Activated CD8-positive, alpha-beta memory T cell treated with anti-CD3 and anti-CD28 coated beads for 24 hours (primary cell): ENCODE measurements around the gene CALML4.
"Not testable (repeated sequence)": the region's sequence is repeated elsewhere in the genome, so short reads cannot be mapped to it uniquely, and the experiment has no call there.

ENCODE experiments used
- DNase-seq: peaks from one replicate; pipeline ENCODE4 v3.0.0-alpha.2; 2020

The CALML4 gene

DNA sequence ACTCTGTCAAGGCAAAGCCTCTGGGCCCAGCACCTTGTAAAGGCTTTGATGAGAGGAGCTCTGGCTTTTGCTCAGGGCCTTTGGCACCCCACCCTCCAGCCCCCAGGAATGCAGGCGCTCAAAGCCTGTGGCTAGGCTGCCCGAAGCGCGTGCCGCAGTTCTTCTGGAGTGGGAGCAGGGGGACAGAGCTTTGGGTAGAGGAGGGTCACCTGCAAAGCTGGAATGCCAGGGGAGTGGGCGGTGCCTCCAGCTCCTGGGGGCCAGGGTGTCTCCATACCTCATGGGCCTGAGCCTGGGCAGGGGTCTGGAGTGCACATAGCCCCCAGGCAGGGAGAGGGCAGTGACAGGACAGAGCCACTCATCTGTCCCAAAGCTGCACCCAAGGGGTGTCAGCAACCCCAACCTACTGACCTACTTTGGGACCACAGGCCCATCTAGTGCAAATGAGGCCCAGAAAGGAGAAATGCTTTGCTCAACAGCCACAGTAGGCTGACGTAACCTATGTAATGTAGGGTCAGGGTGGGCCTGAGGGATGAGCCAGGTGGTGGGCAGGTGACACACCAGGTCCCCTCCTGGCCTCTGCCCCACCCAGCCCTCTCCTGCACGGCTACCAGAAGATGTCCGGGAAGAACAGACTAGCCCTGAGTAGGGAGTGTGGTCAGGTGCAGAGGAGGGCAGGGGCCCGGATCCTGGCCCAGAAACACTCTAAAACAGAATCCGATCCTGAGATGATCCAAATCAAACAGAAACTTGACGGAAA is 2.2 kb upstream of the CALML4 start:
- DNase-seq = no peak

DNA sequence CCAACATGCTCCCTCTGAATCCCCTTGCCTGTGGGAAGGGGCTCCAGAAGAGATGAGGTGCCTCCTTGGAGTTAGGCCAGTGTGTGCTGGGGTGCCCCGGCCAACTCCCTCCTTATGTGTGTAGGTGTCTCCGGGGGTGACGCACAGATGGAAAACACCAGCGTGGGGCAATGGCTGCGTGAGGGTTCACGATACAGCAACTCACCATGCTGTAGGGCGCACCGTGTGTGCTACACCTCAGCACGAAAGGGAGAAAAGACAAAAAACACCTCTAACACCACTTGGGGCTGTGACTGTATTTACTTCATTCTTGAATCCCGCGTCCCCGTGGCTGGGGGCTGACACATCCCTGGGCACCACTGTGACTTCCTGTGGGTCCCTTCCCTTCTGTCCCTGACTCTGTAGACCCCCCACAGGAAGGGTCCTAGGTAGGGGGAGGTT is 1.6 kb upstream of the CALML4 start:
- DNase-seq = peak; percentile 54

- no peak for DNase-seq
Measured at GRCh38 chr15:68205954-68206539, 915 bp upstream of the CALML4 start.

DNA sequence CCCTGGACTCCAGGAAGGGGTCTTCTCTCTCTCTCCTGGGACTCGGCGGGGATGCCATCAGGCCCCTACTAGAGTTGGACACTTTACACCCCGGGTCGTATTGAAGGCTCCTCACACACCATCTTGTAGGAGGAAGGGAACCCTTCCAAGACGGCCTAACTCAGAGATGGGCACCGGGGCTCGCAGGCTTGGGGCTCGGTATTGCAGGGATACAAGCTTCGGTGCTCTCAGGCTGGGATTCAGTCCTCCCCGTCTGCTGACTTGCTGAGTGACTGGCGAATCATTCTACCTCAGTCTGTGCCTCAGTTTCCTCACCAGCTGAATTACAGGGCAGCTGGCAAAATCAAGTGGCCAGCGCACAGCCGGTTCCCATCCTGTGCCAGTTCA is 419 bp upstream of the CALML4 start:
- DNase-seq = peak; percentile 49

DNA sequence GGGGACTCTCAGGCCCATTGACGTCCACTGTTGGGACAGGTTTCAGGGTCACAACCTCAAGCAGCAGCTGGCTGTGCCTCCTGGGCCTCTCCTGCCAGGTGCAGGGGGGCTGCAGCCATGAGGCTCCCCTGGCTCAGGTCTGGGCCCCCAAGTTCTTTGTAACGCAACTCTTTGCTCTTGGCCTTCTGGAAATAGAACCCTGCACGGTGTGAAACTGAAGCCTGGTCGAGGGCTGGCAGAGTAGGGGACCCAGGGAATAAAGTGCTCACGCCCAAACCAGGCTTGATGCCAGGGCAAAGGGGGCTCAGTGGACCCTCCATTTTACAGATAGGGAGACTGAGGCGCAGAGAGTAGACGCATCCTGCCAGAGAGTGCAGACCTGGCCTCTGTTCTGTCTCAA is 771 bp downstream of the CALML4 start:
- no peak for DNase-seq

GRCh38 chr15:68203956-68204355 is 1.2 kb downstream of the CALML4 start:
- no peak for DNase-seq

- no peak for DNase-seq
Measured at GRCh38 chr15:68203486-68203885, 1.6 kb downstream of the CALML4 start.

- not testable (repeated sequence) for DNase-seq
Measured at GRCh38 chr15:68202994-68203393, 2.1 kb downstream of the CALML4 start.

- DNase-seq = no peak
Measured at GRCh38 chr15:68201879-68202261, 3.3 kb downstream of the CALML4 start.

DNA sequence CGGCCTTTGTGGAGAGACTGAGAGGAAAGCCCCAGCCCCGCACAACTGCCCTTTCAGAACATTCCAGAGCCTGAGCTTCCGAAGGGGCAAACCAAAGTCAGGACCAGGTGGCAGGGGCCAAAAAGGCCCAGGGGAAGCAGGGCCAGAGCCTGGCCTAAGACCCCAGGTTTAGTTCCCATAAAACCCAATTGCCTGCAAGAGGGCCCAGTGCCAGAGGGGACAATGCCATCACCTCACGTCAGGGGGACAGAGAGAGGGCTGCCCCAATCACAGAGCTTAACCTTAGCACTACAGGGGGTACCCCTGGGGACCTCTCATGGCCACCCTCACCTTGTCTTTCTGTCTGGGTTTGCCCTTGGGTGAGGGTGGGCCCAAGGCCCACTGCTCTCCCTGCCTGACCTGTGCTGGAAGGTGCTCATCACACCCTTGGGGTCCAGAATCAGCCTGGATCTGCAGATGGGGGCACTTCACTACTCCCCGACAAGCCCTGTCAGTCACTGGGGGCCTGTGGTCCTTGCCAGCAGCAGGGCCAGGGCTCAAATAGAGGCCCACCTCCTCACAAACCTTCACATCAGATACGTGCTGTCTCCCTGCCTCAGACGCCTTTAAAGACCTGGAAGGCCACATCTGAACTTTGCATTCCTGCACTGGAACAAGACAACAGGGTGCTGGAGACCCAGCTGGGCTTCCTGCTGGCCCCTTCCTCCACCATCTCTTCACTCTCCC is 3.8 kb downstream of the CALML4 start:
- DNase-seq = no peak

DNA sequence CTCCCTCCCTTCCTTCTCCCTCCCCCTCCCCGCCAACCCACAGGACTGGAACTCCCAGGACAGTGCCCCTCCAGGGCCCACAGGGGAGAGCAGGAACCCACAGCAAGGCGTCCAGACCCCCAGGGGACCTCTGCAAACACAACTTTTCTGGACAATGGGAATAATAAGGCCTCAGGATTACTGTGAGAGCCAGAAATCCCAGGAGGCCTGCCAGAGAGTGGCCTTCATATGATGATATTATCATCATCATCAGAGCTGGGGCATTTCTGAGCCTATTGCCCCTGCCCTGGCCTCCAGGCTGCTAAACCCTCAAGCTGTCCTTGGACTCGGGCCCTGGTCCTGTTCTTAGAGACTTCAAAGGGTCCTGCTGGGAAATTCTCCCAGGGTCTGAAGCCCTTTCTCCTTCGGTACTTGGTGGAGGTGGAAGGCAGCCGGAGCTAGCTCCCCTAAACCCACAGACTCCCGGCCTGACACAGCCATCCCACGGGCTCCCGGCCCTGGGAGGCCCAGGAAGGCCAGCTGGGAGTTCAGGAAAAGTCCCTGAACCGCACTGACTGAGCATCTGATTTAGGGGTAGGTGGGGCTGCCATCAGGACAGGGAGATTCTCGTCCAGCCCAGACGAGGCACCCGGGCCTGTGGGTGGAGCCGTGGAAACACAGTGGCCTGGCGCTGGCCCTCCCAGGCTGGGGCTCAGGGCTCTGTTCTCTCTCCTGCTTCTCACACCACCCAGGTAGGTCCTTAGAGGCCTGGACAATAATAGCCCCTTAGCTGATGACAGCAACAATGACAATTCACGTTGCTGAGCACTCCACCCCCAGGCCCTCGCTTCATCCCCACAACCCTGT is 4.9 kb downstream of the CALML4 start:
- DNase-seq = no peak

DNA sequence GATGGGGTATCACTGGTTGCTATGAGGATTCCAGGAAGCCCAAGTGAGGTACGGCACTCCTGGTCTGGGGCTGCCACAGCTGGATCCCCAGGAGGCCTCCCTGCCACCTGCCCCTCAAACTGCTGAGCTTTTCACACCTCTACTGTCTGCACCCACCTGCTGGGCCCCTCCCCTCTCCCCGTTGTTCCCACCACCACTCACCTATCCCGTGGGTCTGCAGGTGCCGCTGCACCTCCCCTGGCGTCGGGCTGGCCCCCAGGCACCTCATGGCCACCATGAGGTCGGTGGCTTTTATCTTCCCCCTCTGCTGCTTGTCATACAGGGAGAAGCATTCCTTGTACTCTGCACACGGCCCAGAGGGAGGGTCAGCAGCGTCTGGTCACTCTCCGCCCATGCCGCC is 5.8 kb downstream of the CALML4 start:
- no peak for DNase-seq

GRCh38 chr15:68197661-68198437 is 7.3 kb downstream of the CALML4 start:
- no peak for DNase-seq

DNA sequence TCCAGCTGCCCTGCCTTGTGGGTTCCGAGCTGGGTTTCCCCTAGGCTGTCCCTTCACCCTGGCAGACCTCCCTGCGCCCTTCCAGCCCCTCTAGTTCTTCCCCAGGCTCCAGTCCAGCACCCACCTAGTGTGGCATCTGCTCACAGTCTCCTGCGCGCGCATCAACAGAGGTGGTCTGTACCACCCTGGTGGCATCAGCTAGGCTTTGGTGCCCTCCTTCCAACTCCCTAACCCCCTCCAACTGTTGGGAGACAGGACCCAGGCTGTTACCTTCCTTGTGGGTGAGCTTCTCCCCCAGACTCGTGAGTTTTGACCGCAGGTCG is 8.0 kb downstream of the CALML4 start:
- no peak for DNase-seq

- no peak for DNase-seq
Measured at GRCh38 chr15:68196445-68197169, 8.5 kb downstream of the CALML4 start.

DNA sequence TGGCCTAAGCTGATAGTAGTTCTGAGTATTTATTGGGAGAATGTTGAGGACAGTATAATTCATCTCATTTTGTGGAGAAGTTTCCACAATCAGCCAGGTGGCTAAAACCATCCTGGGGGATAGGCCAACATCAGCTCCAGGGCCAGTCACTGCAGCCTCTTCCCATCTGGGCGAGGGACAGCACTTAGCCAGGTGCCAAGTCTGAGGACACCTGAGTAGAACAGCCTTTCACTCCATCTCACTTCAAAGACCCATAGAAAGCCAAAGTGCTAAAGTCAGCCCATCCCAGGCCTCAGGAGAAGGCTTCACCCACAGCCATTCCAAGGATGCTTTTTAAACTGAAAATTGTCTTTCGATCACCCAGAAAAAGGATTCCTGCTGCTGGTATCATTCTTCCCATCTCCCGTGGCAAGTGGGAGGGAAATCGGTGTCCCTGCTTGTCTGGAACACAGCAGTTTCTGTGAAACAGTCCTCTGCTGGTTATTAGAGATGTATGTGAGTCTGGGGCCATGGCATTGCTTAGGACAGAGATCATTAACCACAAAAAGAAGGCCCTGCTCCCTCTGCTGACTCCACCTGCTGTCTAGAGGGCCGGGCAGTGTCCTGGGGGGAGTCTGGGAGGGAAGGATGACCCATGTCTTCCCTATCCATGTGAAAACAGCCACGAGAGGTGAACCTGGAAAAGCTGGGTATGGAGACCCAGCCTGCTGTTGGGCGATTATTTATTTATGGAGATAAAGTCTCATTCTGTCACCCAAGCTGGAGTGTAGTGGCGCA is 9.6 kb downstream of the CALML4 start:
- DNase-seq = no peak

DNA sequence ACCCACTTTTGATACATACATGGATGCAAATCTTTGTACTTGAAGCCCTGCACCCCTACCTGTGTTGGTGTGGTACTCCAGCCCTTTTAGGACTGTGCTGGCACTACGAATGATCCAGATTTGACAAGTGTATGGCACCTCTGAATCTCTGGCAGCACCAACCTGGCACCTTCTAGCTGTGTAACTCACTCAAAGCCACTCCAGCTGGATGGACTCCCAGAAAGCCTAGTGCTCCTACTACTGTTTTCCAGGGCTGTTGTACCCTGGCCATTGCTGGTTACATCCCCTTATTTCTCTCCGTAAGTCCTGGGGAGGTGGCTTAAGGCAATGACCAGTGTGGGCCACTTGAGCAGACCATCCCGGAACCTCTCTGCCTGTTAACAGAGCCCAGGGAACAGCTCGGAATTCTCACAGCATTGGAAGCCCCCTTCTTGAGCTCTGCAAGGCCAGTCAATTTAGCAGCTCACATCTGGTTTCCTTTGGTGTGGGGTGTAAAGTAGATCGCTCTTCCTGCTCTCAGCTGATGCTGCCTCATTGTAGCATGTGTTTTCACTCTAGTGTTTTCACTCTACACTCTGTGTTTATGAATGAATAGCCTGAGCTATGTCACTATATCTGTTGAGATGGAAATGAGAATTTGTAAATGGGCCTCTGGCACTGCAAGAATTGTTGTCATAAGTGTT is 12.2 kb downstream of the CALML4 start:
- DNase-seq = no peak

- DNase-seq = peak; percentile 56
Measured at GRCh38 chr15:68192117-68192516, 13.0 kb downstream of the CALML4 start.

DNA sequence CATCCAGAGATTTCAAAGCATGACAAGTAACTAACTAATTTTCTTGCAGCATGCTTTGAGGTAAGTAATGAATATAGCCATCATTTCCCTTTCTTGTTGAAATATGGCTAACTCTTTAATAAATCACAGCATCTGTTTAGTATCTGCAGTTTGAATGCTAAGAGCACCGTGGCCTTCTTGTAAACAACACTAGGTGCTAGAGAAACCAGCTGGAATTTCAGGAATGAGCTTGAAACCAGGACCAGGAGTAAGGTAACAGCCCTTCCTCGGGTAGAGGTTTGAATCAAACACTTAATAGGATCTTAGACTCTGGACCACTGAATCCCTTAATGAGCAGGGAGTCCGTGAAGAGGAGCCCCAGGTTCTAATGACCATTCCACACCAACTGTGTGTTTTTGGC is 13.6 kb downstream of the CALML4 start:
- DNase-seq = no peak

DNA sequence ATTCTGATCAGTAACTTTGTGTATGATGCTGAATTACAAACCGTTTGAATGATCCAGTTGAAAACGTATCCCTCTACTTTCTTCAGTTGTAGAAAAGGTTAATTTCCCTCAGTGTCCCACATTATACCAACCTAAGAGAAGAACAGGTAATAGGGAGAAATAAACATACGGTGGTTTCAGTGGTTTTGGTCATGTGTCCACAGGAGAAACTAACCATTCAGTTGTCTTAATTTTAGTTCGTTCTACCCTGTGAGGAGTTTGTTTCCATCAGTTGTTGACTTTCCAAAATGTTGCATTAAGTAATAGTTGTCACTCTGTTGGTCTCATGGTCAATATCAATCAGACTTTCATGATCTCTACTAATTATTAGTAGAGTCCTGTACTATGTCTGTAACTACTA is 15.1 kb downstream of the CALML4 start:
- DNase-seq = no peak
